GM19238 (cell line): ENCODE measurements around the gene IMPG2.
"Not testable (repeated sequence)": the region's sequence is repeated elsewhere in the genome, so short reads cannot be mapped to it uniquely, and the experiment has no call there.

Source experiments
- DNase-seq: peaks from one replicate; pipeline ENCODE4 v3.0.0; 2011; ENCODE audit warnings: low spot score; ENCODE audit not compliant: insufficient read length

IMPG2 gene

GRCh38 chr3:101320475-101320874, at the start of gene IMPG2:
IMPG2 (minus strand) TSS chr3:101320575; CDS start chr3:101320372, 203 bp downstream.
- DNase-seq: no peak

DNA sequence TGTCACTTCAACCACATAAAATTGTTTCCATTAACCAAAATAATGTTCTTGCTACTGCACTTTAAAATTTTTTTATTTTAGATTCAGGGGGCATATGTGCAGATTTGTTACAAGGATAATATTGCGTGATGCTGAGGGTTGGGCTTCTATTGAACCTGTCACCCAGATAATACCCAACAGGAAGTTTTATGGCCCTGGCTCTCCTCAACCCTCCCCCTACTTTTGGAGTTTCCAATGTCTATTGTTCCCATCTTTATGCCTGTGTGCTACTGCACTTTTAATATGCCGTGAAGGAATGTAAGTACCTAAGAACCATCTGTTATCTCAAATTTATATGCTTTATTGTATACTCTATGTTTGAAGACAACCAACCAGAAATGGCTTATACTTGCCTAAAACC, 42.0 kb upstream of the IMPG2 start:
- no peak for DNase-seq

GRCh38 chr3:101351829-101352228, 31.5 kb upstream of the IMPG2 start:
- no peak for DNase-seq

- no peak for DNase-seq
Measured at GRCh38 chr3:101340591-101340990, 20.2 kb upstream of the IMPG2 start.

DNA sequence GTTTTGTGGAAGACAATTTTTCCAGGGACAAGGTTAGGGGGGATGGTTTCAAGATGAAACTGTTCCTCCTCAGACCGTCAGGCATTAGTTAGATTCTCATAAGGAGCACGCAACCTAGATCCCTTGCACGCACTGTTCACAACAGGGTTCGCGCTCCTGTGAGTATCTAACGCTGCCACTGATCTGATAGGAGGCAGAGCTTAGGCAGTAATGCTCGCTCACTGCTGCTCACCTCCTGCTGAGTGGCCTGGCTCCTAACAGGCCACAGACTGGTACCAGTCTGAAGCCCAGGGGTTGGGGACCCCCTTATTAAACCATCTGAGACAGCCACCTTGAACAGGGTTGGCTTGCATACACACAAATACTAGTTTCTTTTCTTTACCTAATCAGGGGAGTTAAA, 13.5 kb upstream of the IMPG2 start:
- no peak for DNase-seq

- DNase-seq: no peak
Measured at GRCh38 chr3:101329016-101329673, 8.8 kb upstream of the IMPG2 start.

DNA sequence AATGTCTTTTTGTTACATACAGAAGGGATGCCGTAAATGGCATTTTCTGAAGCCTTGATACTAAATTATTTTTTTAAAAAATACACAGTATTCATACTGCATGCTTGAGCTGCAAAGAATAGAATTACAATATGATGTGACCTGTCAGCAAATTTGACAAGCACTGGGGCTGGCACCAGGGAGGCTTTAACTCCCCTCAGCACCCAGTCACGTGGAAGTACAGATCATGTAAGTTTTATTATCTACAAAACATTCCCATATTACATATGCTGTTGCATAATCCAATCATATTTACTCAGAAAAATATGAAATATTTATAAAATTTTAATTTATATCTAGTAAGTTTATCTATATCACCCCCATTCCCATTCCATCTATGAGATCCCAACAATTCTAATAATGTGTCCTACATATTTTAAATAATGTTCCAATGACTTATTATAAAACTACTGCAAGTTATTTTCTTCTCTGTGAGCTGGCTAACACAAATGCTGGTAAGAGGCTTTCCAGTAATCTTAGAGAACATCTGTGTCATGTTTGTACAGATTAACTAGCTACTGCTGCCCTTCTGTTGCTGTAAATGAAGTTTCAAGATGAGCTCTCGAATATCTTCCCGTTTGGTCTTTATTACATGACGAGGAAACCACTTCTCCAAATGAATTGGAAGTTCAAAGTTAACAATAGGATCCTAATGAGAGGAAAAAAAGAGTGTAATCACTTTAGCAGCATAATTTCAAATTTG, 5.2 kb upstream of the IMPG2 start:
- DNase-seq: no peak

- no peak for DNase-seq
Measured at GRCh38 chr3:101319531-101319930, 844 bp downstream of the IMPG2 start.

GRCh38 chr3:101312545-101312944, 7.8 kb downstream of the IMPG2 start:
- DNase-seq: no peak

DNA sequence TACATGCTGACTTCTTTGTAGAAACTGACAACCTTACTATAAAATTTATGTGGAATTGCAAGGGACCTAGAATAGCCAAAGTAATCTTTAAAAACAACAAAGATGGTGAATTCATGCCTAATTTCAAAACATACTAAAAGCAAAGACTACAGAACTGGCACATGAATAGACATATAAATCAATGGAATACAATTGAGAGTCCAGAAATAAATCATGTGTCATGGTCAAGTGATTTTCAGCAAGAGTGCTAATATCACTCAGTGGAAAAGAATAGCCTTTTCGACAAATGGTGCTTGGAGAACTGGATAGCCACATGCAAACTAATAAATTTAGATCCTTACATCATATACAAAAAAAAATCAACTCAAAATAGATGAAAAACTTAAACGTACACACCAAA, 8.7 kb downstream of the IMPG2 start:
- DNase-seq: no peak

DNA sequence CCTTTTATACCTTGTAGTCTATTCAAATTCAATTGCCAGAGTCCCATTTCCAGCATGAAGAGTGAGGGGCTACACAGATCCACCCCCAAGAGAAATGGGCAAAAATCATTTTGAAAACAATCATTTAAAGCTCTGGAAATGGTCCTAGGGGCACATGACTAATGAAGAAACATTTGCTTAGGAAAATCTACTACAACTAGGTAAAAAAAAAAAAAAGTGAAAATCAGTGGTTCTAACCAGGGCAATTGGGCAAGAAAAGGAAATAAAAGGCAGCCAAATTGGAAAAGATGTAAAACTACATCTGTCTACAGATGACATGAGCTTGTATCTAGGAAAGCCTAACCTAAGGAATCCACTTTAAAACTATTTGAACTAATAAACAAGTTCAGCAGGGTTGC, 9.4 kb downstream of the IMPG2 start:
- DNase-seq: no peak

DNA sequence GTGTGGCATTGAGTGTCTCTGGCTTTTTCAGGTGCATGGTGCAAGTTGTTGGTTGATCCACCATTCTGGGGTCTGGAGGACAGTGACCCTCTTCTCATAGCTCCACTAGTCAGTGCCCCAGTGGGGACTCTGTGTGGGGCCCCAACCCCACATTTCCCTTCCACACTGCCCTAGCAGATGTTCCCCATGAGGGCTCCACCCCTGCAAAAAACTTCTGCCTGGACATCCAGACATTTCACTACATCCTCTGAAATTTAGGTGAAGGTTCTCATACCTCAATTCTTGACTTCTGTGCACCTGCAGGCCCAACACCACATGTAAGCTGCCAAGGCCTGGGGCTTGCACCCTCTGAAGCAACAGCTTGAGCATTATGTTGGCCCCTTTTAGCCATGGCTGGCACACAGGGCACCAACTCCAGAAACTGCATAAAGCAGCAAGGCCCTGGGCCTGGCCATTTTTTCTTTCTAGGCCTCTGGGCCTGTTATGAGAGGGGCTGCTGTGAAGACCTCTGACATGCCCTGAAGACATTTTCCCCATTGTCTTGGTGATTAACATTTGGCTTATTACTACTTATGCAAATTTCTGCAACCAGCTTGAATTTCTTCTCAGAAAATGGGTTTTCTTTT, 12.1 kb downstream of the IMPG2 start:
- DNase-seq: not testable (repeated sequence)

DNA sequence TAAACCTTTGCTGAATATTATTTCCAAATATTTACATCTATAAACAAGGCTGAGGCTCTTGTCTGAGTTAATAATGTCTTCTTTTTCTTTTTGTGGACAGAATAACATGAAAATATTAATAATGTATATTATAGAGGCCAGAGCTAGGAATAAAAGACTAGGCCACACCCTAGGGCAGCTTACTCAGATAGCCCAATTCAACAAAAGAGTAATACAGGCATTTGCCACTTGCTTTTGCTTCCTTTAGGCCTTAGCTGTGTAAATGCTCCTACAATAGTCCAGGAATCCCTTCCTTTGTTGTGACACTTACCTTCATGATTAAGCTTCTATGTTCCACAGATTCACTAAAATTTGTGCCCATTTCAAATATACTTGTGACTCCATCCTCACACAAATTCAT, 16.5 kb downstream of the IMPG2 start:
- no peak for DNase-seq

DNA sequence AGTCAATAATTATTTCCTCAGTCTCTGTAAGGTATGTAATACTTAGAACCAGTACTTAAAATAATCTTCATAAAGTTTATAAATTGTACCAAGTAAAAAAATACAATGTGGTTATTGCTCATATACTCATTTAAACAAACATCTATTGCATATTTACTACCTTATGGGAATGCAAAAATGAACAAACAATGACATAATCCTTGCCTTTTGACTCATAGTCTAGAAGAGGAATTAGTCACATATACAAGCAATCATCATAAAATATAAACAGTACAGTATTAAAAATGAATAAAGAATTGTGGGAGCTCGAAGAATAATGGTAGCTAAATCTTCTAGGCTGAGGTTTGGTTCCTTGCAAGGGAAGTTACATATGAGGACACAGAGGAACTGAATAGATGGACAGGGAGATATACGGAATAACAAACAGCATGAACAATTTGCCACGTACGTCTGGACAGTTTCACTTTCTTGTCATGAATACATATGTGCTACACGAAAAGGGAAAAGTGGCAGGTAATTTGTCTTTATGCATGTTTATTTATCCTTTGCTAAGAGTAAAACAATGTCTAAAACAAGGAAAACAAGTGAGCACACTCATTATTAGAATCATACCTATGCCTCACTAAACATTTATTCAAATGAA, 17.2 kb downstream of the IMPG2 start:
- no peak for DNase-seq

- DNase-seq: no peak
Measured at GRCh38 chr3:101300073-101300472, 20.3 kb downstream of the IMPG2 start.

DNA sequence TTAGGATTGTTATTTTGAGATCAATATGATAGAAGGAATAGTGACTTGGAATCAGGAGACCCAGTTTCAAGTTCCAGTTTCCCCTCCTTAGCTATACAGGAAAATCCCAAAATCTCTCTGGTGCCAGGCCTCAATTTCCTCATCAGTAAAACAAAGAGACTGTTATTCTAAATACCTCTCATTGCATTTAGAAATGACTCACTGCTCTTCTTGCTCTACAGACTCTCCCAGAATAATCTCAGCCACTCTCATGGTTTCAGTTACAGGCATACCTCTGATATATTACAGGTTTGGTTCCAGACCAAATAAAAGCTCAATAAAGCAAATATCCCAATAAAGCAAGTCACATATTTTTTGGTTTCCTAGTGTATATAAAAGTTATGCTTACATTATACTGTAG, 28.3 kb downstream of the IMPG2 start:
- DNase-seq: no peak

DNA sequence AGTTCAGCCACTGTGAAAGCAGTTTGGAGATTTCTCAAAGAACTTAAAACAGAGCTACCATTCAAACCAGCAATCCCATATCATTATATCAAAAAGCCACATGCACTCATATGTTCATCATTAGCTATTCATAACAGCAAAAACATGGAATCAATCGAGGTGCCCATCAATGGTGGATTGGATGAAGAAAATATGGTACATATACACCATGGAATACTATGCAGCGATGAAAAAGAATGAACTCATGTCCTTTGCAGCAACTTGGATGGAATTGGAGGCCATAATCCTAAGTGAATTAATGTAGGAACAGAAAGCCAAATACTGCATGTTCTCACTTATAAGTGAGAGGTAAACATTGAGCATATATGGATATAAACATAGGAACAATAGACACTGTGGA, 32.1 kb downstream of the IMPG2 start:
- no peak for DNase-seq

DNA sequence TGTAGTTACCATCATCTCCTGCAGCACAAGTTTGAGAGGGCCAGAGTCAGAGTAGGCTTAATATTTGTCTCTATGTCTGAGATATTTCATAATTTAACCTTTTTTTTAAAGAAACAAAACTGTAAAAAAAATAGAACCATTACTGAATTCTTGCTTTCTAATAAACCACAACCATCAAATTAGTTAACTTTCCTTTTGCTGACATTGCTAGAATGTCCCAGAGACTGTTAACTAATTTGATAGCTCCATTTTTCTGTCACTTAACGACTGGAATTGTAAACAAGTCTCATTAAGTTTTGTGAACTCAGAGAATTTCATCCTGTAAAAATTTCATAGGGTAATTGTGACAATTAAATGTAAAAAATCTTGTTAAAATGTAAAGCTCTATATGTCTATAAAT, 35.6 kb downstream of the IMPG2 start:
- no peak for DNase-seq

DNA sequence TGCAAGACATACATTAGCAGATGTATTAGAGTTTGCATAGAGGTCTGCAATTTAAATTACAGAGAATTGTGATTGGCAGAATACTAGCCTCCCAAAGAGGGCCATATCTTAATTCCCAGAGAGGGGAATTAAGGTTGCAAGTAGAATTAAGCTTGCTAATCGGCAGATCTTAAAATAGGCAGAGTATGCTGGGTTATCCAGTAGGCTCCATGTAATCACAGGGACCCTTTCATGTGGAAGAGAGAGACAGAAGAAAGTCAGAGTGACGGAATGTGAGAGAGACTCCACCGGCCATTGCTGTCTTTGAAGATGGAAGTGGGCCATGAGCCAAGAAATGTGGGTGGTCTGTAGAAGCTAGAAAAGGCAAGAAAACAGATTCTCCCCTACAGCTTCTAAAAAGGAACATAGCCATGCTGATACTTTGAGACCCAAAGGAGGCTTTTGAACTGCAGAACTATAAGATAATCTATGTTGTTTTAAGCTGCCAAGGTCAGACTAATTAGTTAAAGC, 38.8 kb downstream of the IMPG2 start:
- no peak for DNase-seq

- no peak for DNase-seq
Measured at GRCh38 chr3:101279765-101280385, 40.5 kb downstream of the IMPG2 start.

DNA sequence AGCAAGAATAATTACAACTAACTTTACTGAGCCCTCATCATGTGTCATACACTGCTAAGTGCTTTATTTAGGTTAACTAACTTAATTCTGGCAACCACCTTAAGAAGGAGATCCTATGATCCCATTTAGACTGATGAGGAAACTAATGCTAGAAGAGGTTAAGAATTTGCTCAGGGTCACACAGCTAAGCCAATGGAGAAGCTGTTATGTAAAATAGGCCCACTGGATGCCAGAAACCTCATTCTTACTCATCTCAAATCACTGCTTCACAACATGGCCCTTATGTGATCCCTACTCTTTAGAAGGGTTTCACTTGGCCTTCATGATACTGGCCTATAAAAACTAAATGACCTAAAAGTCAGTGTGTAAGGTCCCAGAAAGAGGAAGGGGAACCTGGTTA, 41.2 kb downstream of the IMPG2 start:
- DNase-seq: no peak

- no peak for DNase-seq
Measured at GRCh38 chr3:101278727-101279126, 41.6 kb downstream of the IMPG2 start.
